Osteocyte (in vitro differentiated cells): ENCODE data around the gene EXOC6B. TPM values are rescaled to one million over a fixed set of nuclear protein-coding genes. Genes with fewer than 3 reads are reported as not detected.
A peak's percentile ranks its signal among the peaks of the same experiment; 100 is the strongest.

Experiments used
- DNase-seq: peaks from one replicate; pipeline ENCODE4 v3.0.0; 2021; ENCODE audit warnings: mixed read lengths; ENCODE audit not compliant: unreplicated experiment; ENCODE audit errors: extremely low spot score
- H3K27ac Mint-ChIP-seq: one replicate; pipeline ENCODE4 v1.8.0; 2021; ENCODE audit warnings: mild to moderate bottlenecking, mixed read lengths; ENCODE audit not compliant: unreplicated experiment
- H3K27me3 Mint-ChIP-seq: one replicate; pipeline ENCODE4 v1.8.0; 2021; ENCODE audit warnings: mixed read lengths; ENCODE audit not compliant: unreplicated experiment
- H3K36me3 Mint-ChIP-seq: one replicate; pipeline ENCODE4 v1.8.0; 2021; ENCODE audit warnings: mixed read lengths; ENCODE audit not compliant: unreplicated experiment
- H3K4me1 Mint-ChIP-seq: one replicate; pipeline ENCODE4 v1.8.0; 2021; ENCODE audit warnings: mixed read lengths; ENCODE audit not compliant: unreplicated experiment
- H3K4me3 Mint-ChIP-seq: one replicate; pipeline ENCODE4 v1.8.0; 2021; ENCODE audit warnings: mild to moderate bottlenecking, moderate library complexity, mixed read lengths; ENCODE audit not compliant: unreplicated experiment
- H3K9me3 Mint-ChIP-seq: one replicate; pipeline ENCODE4 v1.8.0; 2021; ENCODE audit warnings: mixed read lengths; ENCODE audit not compliant: unreplicated experiment
- CTCF ChIP-seq: fragments of 200-600 bp; sonication (generic); IDR thresholded peaks from 2 replicates; pipeline ENCODE4 v1.5.0; 2021; ENCODE audit warnings: antibody characterized with exemption, mild to moderate bottlenecking, moderate library complexity
- total RNA-seq: library from RNA; stranded (reverse); gene quantifications from 2 replicates; pipeline ENCODE4 v1.2.1, GENCODE V29; 2021

The EXOC6B gene
- total RNA-seq, 1 donor from 2014 or later = 33.8 TPM

GRCh38 chr2:72261076-72261475 lies 564.8 kb downstream of the EXOC6B start:
- TF ChIP-seq CTCF = no peak
- H3K27ac Mint-ChIP-seq = no peak overlapping the region
- no peaks in the 10 kb centered on the region for H3K27me3 Mint-ChIP-seq
- H3K36me3 Mint-ChIP-seq = no peaks in the 10 kb centered on the region
- H3K4me3 Mint-ChIP-seq = no peak overlapping the region
- no peaks in the 10 kb centered on the region for H3K4me1 Mint-ChIP-seq
- DNase-seq = no peak
- no peaks in the 10 kb centered on the region for H3K9me3 Mint-ChIP-seq

- no peak overlapping the region for H3K27ac Mint-ChIP-seq
These were observed 570.3 kb downstream of the EXOC6B start for GRCh38 chr2:72255540-72255939.

GRCh38 chr2:72254831-72255451 lies 570.9 kb downstream of the EXOC6B start:
- no peaks in the 10 kb centered on the region for H3K36me3 Mint-ChIP-seq
- no peak for TF ChIP-seq CTCF
- H3K4me1 Mint-ChIP-seq = no peaks in the 10 kb centered on the region

More at GRCh38 chr2:72255540-72255939, 570.3 kb downstream of the EXOC6B start:
- TF ChIP-seq CTCF = no peak
- peaks cover 18% of the 10 kb centered on the region for H3K9me3 Mint-ChIP-seq
- H3K4me1 Mint-ChIP-seq = no peaks in the 10 kb centered on the region
- no peaks in the 10 kb centered on the region for H3K27me3 Mint-ChIP-seq
- no peak overlapping the region for H3K4me3 Mint-ChIP-seq
- H3K36me3 Mint-ChIP-seq = no peaks in the 10 kb centered on the region
- no peak for DNase-seq

GRCh38 chr2:72238311-72238710 lies 587.5 kb downstream of the EXOC6B start:
- no peak for DNase-seq
- no peak overlapping the region for H3K4me3 Mint-ChIP-seq
- H3K27me3 Mint-ChIP-seq = no peaks in the 10 kb centered on the region
- H3K9me3 Mint-ChIP-seq = no peaks in the 10 kb centered on the region
- peaks cover 2% of the 10 kb centered on the region for H3K36me3 Mint-ChIP-seq
- H3K4me1 Mint-ChIP-seq = peaks cover 28% of the 10 kb centered on the region
- H3K27ac Mint-ChIP-seq = no peak overlapping the region
- no peak for TF ChIP-seq CTCF

More at GRCh38 chr2:72254831-72255451, 570.9 kb downstream of the EXOC6B start:
- no peak for DNase-seq
- Mint-ChIP-seq H3K27ac (no peak overlapping the region), H3K9me3 (peaks cover 18% of the 10 kb centered on the region), H3K27me3 (no peaks in the 10 kb centered on the region), H3K4me3 (no peak overlapping the region)

- Mint-ChIP-seq H3K4me1 (peaks cover 28% of the 10 kb centered on the region), H3K27me3 (no peaks in the 10 kb centered on the region), H3K27ac (peak overlapping the region; percentile 19), H3K4me3 (no peak overlapping the region), H3K9me3 (no peaks in the 10 kb centered on the region), H3K36me3 (peaks cover 2% of the 10 kb centered on the region)
- DNase-seq = no peak
- no peak for TF ChIP-seq CTCF
These were observed 588.3 kb downstream of the EXOC6B start for GRCh38 chr2:72237549-72237948.
